Measurements from ENCODE around the gene TMEM108. TPM values are rescaled to one million over a fixed set of nuclear protein-coding genes. Genes with fewer than 3 reads are reported as not detected.

TMEM108 gene
- total and polyA plus RNA-seq, 3 experiments from 2014 or later = not detected

DNA sequence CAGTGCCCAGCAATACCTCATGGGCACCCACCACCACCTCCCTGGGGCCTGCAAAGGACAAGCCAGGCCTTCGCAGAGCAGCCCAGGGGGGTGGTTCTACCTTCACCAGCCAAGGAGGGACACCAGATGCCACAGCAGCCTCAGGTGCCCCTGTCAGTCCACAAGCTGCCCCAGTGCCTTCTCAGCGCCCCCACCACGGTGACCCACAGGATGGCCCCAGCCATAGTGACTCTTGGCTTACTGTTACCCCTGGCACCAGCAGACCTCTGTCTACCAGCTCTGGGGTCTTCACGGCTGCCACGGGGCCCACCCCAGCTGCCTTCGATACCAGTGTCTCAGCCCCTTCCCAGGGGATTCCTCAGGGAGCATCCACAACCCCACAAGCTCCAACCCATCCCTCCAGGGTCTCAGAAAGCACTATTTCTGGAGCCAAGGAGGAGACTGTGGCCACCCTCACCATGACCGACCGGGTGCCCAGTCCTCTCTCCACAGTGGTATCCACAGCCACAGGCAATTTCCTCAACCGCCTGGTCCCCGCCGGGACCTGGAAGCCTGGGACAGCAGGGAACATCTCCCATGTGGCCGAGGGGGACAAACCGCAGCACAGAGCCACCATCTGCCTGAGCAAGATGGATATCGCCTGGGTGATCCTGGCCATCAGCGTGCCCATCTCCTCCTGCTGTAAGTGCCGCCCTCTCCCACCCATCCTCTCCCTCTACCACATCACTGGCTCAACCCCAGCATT, 342.5 kb downstream of the TMEM108 start:
- Histone ChIP-seq H3K36me3 (ENCODE audit: insufficient read depth, low read length) (no peaks in the 10 kb centered on the region), H3K9me3 (ENCODE audit: low read length) (no peaks in the 10 kb centered on the region), H3K4me3 (ENCODE audit: low read length) (no peak overlapping the region), H3K4me1 (ENCODE audit: insufficient read depth, low read length) (no peaks in the 10 kb centered on the region), H3K27ac (ENCODE audit: low read depth, low read length) (no peak overlapping the region), H3K27me3 (ENCODE audit: insufficient read depth, low read length, poor library complexity, severe bottlenecking) (no peaks in the 10 kb centered on the region)
- Mint-ChIP-seq H3K36me3 (no peaks in the 10 kb centered on the region), H3K27ac (no peak overlapping the region), H3K9me3 (no peaks in the 10 kb centered on the region), H3K4me1 (no peaks in the 10 kb centered on the region), H3K27me3 (peaks cover 0 to 2% of the 10 kb centered on the region in 2 donors), H3K4me3 (no peak overlapping the region)
- DNase-seq = no peak
- ChIA-PET POLR2A (no interaction called here), CTCF (no interaction called here)

GRCh38 chr3:133381346-133382109, 343.3 kb downstream of the TMEM108 start:
- ChIA-PET CTCF (interaction anchor here (1.2 kb wide), 1 partner anchor 11 kb away, joined by 3 read pairs; no protein-coding TSS in a partner anchor), POLR2A (no interaction called here)
- H3K4me1 ChIP-seq (ENCODE audit: insufficient read depth, low read length) = no peaks in the 10 kb centered on the region
- Mint-ChIP-seq H3K4me1 (no peaks in the 10 kb centered on the region), H3K27me3 (peaks cover 0 to 3% of the 10 kb centered on the region in 2 donors), H3K27ac (no peak overlapping the region), H3K36me3 (no peaks in the 10 kb centered on the region), H3K9me3 (no peaks in the 10 kb centered on the region), H3K4me3 (no peak overlapping the region)
- H3K27ac ChIP-seq (ENCODE audit: low read depth, low read length) = no peak overlapping the region
- H3K9me3 ChIP-seq (ENCODE audit: low read length) = no peaks in the 10 kb centered on the region
- H3K36me3 ChIP-seq (ENCODE audit: insufficient read depth, low read length) = no peaks in the 10 kb centered on the region
- no peak overlapping the region for H3K4me3 ChIP-seq (ENCODE audit: low read length)
- H3K27me3 ChIP-seq (ENCODE audit: insufficient read depth, low read length, poor library complexity, severe bottlenecking) = no peaks in the 10 kb centered on the region
- DNase-seq = no peak

- no peak for DNase-seq
- Histone ChIP-seq H3K9me3 (ENCODE audit: low read length) (no peaks in the 10 kb centered on the region), H3K4me1 (ENCODE audit: insufficient read depth, low read length) (no peaks in the 10 kb centered on the region), H3K36me3 (ENCODE audit: insufficient read depth, low read length) (no peaks in the 10 kb centered on the region), H3K4me3 (ENCODE audit: low read length) (no peak overlapping the region), H3K27ac (ENCODE audit: low read depth, low read length) (no peak overlapping the region), H3K27me3 (ENCODE audit: insufficient read depth, low read length, poor library complexity, severe bottlenecking) (no peaks in the 10 kb centered on the region)
- peaks cover 0 to 7% of the 10 kb centered on the region in 2 donors for H3K27me3 Mint-ChIP-seq
- no peaks in the 10 kb centered on the region for H3K36me3 Mint-ChIP-seq
- ChIA-PET POLR2A (no interaction called here), CTCF (no interaction called here)
- no peaks in the 10 kb centered on the region for H3K9me3 Mint-ChIP-seq
- H3K4me1 Mint-ChIP-seq = no peaks in the 10 kb centered on the region
- H3K27ac Mint-ChIP-seq = no peak overlapping the region
- no peak overlapping the region for H3K4me3 Mint-ChIP-seq
Measured at GRCh38 chr3:133383175-133383574, 345.0 kb downstream of the TMEM108 start.

GRCh38 chr3:133383741-133384140, 345.6 kb downstream of the TMEM108 start:
- Histone ChIP-seq H3K36me3 (ENCODE audit: insufficient read depth, low read length) (no peaks in the 10 kb centered on the region), H3K4me3 (ENCODE audit: low read length) (no peak overlapping the region), H3K27me3 (ENCODE audit: insufficient read depth, low read length, poor library complexity, severe bottlenecking) (no peaks in the 10 kb centered on the region), H3K9me3 (ENCODE audit: low read length) (no peaks in the 10 kb centered on the region), H3K27ac (ENCODE audit: low read depth, low read length) (no peak overlapping the region), H3K4me1 (ENCODE audit: insufficient read depth, low read length) (no peaks in the 10 kb centered on the region)
- POLR2A ChIA-PET = no interaction called here
- H3K4me3 Mint-ChIP-seq = no peak overlapping the region
- no peak overlapping the region for H3K27ac Mint-ChIP-seq
- CTCF ChIA-PET = no interaction called here
- no peak for DNase-seq
- H3K36me3 Mint-ChIP-seq = no peaks in the 10 kb centered on the region
- no peaks in the 10 kb centered on the region for H3K4me1 Mint-ChIP-seq
- peaks cover 0 to 7% of the 10 kb centered on the region in 2 donors for H3K27me3 Mint-ChIP-seq
- no peaks in the 10 kb centered on the region for H3K9me3 Mint-ChIP-seq

DNA sequence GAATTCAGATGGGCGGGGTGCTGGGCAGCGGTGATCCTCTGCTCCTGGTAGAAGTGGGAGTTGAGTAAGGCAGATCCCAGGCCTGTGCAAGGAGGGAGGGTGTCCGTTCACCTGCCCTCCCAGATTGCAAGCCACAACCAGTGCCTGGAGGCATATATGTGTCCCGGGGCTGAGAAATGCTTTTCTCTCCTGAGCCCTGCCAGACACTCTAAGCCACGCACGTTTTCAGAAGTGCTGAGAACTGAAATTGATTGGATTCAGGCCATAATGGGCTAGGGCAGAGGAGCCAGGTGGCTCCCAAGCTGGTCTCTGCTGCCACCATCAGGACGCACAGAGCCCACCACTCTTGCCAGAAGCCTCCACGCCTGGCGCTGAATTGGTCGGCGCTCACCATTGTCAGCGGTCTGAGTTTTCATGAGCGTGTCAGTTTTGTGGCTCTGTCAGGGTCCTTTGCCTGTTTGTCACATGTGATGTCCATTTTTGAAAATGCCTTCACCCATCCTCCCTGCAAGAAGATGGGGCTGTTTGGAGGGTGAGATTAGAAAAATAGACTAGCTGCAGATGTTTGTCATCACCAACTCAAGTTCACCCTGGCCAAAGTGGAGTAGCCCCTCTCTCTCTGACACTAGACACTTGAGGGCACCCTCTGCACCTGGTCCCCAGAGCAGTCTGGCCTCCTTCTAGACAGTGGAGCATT, 346.3 kb downstream of the TMEM108 start:
- peaks cover 0 to 7% of the 10 kb centered on the region in 2 donors for H3K27me3 Mint-ChIP-seq
- H3K36me3 ChIP-seq (ENCODE audit: insufficient read depth, low read length) = no peaks in the 10 kb centered on the region
- H3K4me1 ChIP-seq (ENCODE audit: insufficient read depth, low read length) = no peaks in the 10 kb centered on the region
- ChIA-PET POLR2A (no interaction called here), CTCF (no interaction called here)
- no peak for DNase-seq
- no peaks in the 10 kb centered on the region for H3K4me1 Mint-ChIP-seq
- H3K9me3 Mint-ChIP-seq = no peaks in the 10 kb centered on the region
- no peaks in the 10 kb centered on the region for H3K9me3 ChIP-seq (ENCODE audit: low read length)
- no peaks in the 10 kb centered on the region for H3K27me3 ChIP-seq (ENCODE audit: insufficient read depth, low read length, poor library complexity, severe bottlenecking)
- H3K4me3 Mint-ChIP-seq = no peak overlapping the region
- H3K27ac ChIP-seq (ENCODE audit: low read depth, low read length) = no peak overlapping the region
- no peak overlapping the region for H3K27ac Mint-ChIP-seq
- H3K4me3 ChIP-seq (ENCODE audit: low read length) = no peak overlapping the region
- H3K36me3 Mint-ChIP-seq = no peaks in the 10 kb centered on the region

GRCh38 chr3:133386876-133387275, 348.7 kb downstream of the TMEM108 start:
- Histone ChIP-seq H3K36me3 (ENCODE audit: insufficient read depth, low read length) (no peaks in the 10 kb centered on the region), H3K27ac (ENCODE audit: low read depth, low read length) (no peak overlapping the region), H3K9me3 (ENCODE audit: low read length) (no peaks in the 10 kb centered on the region), H3K4me1 (ENCODE audit: insufficient read depth, low read length) (no peaks in the 10 kb centered on the region), H3K4me3 (ENCODE audit: low read length) (no peak overlapping the region), H3K27me3 (ENCODE audit: insufficient read depth, low read length, poor library complexity, severe bottlenecking) (no peaks in the 10 kb centered on the region)
- no peak overlapping the region for H3K27ac Mint-ChIP-seq
- CTCF ChIA-PET = no interaction called here
- no peaks in the 10 kb centered on the region for H3K9me3 Mint-ChIP-seq
- H3K27me3 Mint-ChIP-seq = peaks cover 0 to 7% of the 10 kb centered on the region in 2 donors
- POLR2A ChIA-PET = no interaction called here
- DNase-seq = no peak
- H3K36me3 Mint-ChIP-seq = no peaks in the 10 kb centered on the region
- H3K4me1 Mint-ChIP-seq = peaks cover 0 to 3% (median 0%) of the 10 kb centered on the region in 3 donors
- H3K4me3 Mint-ChIP-seq = no peak overlapping the region

- no peak for DNase-seq
- H3K9me3 ChIP-seq (ENCODE audit: low read length) = no peaks in the 10 kb centered on the region
- H3K27me3 ChIP-seq (ENCODE audit: insufficient read depth, low read length, poor library complexity, severe bottlenecking) = no peaks in the 10 kb centered on the region
- no peak overlapping the region for H3K4me3 ChIP-seq (ENCODE audit: low read length)
- no peaks in the 10 kb centered on the region for H3K36me3 ChIP-seq (ENCODE audit: insufficient read depth, low read length)
- peaks cover 0 to 7% of the 10 kb centered on the region in 2 donors for H3K27me3 Mint-ChIP-seq
- H3K9me3 Mint-ChIP-seq = no peaks in the 10 kb centered on the region
- no peaks in the 10 kb centered on the region for H3K36me3 Mint-ChIP-seq
- no peaks in the 10 kb centered on the region for H3K4me1 ChIP-seq (ENCODE audit: insufficient read depth, low read length)
- ChIA-PET CTCF (no interaction called here), POLR2A (no interaction called here)
- H3K27ac Mint-ChIP-seq = no peak overlapping the region
- H3K4me1 Mint-ChIP-seq = peaks cover 0 to 3% (median 0%) of the 10 kb centered on the region in 3 donors
- H3K27ac ChIP-seq (ENCODE audit: low read depth, low read length) = no peak overlapping the region
- no peak overlapping the region for H3K4me3 Mint-ChIP-seq
Measured at GRCh38 chr3:133387341-133387740, 349.1 kb downstream of the TMEM108 start.
